ENCODE results near the gene ZNF724. TPM values are rescaled to one million over a fixed set of nuclear protein-coding genes. Genes with fewer than 3 reads are reported as not detected.
A peak's percentile ranks its signal among the peaks of the same experiment; 100 is the strongest.

Gene ZNF724
- total and polyA plus RNA-seq, 10 of the 15 experiments (the other 5 are each of a cell fraction or from before 2014, with no cell fraction given) = 0.71 to 14.7 (median 4.2) TPM

DNA sequence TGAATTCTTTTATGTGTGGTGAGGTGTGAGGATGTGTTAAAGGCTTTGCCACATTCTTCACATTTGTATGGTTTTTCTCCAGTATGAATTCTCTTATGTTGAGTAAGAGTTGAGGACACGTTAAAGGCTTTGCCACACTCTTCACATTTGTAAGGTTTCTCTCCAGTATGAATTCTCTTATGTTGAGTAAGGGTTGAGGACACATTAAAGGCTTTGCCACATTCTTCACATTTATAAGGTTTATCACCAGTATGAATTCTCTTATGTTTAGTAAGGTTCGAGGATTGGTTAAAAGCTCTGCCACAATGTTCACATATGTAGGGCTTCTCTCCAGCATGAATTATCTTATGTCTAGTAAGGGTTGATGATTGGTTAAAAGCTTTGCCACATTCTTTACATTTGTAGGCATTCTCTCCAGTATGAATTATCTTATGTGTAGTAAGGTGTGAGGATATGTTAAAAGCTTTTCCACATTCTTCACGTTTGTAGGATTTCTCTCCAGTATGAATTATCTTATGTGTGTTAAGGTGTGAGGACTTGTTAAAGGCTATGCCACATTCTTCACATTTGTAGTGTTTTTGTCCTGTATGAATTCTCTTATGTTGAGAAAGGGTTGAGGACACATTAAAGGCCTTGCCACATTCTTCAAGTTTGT lies 27.1 kb downstream of the ZNF724 start (continued):
- peak; percentile 77 for TF ChIP-seq ZNF274 (IDR thresholded peaks at IDR 0.05; ENCODE audit: insufficient read depth, insufficient read length)
- no peak for TF ChIP-seq RUNX3 (IDR thresholded peaks at IDR 0.05; ENCODE audit: low read length)
- TF ChIP-seq, protein P1, sequence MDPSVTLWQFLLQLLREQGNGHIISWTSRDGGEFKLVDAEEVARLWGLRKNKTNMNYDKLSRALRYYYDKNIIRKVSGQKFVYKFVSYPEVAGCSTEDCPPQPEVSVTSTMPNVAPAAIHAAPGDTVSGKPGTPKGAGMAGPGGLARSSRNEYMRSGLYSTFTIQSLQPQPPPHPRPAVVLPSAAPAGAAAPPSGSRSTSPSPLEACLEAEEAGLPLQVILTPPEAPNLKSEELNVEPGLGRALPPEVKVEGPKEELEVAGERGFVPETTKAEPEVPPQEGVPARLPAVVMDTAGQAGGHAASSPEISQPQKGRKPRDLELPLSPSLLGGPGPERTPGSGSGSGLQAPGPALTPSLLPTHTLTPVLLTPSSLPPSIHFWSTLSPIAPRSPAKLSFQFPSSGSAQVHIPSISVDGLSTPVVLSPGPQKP (IDR thresholded peaks at IDR 0.05; ENCODE audit: low read depth, low read length) = no peak
- TF ChIP-seq, protein P2, sequence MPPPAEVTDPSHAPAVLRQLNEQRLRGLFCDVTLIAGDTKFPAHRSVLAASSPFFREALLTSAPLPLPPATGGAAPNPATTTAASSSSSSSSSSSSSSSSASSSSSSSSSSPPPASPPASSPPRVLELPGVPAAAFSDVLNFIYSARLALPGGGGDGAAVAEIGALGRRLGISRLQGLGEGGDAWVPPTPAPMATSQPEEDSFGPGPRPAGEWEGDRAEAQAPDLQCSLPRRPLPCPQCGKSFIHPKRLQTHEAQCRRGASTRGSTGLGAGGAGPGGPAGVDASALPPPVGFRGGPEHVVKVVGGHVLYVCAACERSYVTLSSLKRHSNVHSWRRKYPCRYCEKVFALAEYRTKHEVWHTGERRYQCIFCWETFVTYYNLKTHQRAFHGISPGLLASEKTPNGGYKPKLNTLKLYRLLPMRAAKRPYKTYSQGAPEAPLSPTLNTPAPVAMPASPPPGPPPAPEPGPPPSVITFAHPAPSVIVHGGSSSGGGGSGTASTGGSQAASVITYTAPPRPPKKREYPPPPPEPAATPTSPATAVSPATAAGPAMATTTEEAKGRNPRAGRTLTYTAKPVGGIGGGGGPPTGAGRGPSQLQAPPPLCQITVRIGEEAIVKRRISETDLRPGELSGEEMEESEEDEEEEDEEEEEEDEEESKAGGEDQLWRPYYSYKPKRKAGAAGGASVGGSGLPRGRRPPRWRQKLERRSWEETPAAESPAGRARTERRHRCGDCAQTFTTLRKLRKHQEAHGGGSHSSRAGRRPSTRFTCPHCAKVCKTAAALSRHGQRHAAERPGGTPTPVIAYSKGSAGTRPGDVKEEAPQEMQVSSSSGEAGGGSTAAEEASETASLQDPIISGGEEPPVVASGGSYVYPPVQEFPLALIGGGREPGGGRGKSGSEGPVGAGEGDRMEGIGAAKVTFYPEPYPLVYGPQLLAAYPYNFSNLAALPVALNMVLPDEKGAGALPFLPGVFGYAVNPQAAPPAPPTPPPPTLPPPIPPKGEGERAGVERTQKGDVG (CRISPR knock-in tag; IDR thresholded peaks at IDR 0.05) = no peak
- TF ChIP-seq, protein P3, sequence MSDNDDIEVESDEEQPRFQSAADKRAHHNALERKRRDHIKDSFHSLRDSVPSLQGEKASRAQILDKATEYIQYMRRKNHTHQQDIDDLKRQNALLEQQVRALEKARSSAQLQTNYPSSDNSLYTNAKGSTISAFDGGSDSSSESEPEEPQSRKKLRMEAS (IDR thresholded peaks at IDR 0.05; ENCODE audit: low read depth, low read length) = no peak
- TF ChIP-seq KLF5 (IDR thresholded peaks at IDR 0.05; ENCODE audit: partially characterized antibody) = peak; percentile 65
- TF ChIP-seq MEF2A (IDR thresholded peaks at IDR 0.05; ENCODE audit: insufficient read depth, low read depth, low read length) = no peak
- TF ChIP-seq SMARCA5 (IDR thresholded peaks at IDR 0.05) = no peak
- no peak for TF ChIP-seq RB1 (IDR thresholded peaks at IDR 0.05; ENCODE audit: borderline replicate concordance)
- TF ChIP-seq, protein P4, sequence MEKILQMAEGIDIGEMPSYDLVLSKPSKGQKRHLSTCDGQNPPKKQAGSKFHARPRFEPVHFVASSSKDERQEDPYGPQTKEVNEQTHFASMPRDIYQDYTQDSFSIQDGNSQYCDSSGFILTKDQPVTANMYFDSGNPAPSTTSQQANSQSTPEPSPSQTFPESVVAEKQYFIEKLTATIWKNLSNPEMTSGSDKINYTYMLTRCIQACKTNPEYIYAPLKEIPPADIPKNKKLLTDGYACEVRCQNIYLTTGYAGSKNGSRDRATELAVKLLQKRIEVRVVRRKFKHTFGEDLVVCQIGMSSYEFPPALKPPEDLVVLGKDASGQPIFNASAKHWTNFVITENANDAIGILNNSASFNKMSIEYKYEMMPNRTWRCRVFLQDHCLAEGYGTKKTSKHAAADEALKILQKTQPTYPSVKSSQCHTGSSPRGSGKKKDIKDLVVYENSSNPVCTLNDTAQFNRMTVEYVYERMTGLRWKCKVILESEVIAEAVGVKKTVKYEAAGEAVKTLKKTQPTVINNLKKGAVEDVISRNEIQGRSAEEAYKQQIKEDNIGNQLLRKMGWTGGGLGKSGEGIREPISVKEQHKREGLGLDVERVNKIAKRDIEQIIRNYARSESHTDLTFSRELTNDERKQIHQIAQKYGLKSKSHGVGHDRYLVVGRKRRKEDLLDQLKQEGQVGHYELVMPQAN (conservative IDR thresholded peaks at IDR 0.05) = no peak
- TF ChIP-seq BACH1 (IDR thresholded peaks at IDR 0.05; ENCODE audit: borderline replicate concordance) = no peak
- TF ChIP-seq GABPA (IDR thresholded peaks at IDR 0.05; ENCODE audit: low read depth) = no peak
- TF ChIP-seq CHD4 (IDR thresholded peaks at IDR 0.05) = no peak
- TF ChIP-seq, protein P5, sequence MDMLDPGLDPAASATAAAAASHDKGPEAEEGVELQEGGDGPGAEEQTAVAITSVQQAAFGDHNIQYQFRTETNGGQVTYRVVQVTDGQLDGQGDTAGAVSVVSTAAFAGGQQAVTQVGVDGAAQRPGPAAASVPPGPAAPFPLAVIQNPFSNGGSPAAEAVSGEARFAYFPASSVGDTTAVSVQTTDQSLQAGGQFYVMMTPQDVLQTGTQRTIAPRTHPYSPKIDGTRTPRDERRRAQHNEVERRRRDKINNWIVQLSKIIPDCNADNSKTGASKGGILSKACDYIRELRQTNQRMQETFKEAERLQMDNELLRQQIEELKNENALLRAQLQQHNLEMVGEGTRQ (IDR thresholded peaks at IDR 0.05; ENCODE audit: borderline replicate concordance, low read depth, low read length) = no peak
- no peak for TF ChIP-seq MYC (IDR thresholded peaks at IDR 0.05; ENCODE audit: insufficient read depth, insufficient read length, insufficient replicate concordance, low read length, severe bottlenecking)
